SH-SY5Y (cell line): ENCODE measurements around the gene EME2.

Experiments used
- GATA2 ChIP-seq: IDR thresholded peaks from 2 replicates; pipeline ENCODE4 v1.6.1; 2011; ENCODE audit warnings: mild to moderate bottlenecking, low read depth, low read length
- GATA3 ChIP-seq: IDR thresholded peaks from 2 replicates; pipeline ENCODE4 v1.6.1; 2011; ENCODE audit warnings: low read depth, mild to moderate bottlenecking, low read length, moderate library complexity

GRCh38 chr16:1741553-1742165 is 31.0 kb upstream of the EME2 start:
- TF ChIP-seq GATA3: no peak
- TF ChIP-seq GATA2: no peak
